OCI-LY7 (cell line): ENCODE data around the gene JPT1. TPM values are rescaled to one million over a fixed set of nuclear protein-coding genes. Genes with fewer than 3 reads are reported as not detected.
"Not testable (repeated sequence)": the region's sequence is repeated elsewhere in the genome, so short reads cannot be mapped to it uniquely, and the experiment has no call there.

Experiments
- BruUV-seq: library from RNA; stranded (reverse); fragments of 400-500 nt; replicated peaks from 2 replicates; lab custom pipeline; 2021; lab: Mats Ljungman, UMichigan
- CTCF ChIA-PET: fragments of 300-600 bp; sonication (Branson Sonifier 250); formaldehyde crosslinking; loops from one replicate; lab custom pipeline; 2022; ENCODE audit warnings: antibody characterized with exemption; ENCODE audit not compliant: unreplicated experiment; lab: Charles Lee
- POLR2A ChIA-PET: fragments of 300-600 bp; sonication (Branson Sonifier 250); formaldehyde crosslinking; loops from one replicate; lab custom pipeline; 2022; ENCODE audit warnings: antibody characterized with exemption; lab: Charles Lee
- DNase-seq: peaks from one replicate; pipeline ENCODE4 v3.0.0-alpha.2; 2015; ENCODE audit warnings: low spot score
- H2AFZ ChIP-seq: fragments of 200-600 bp; sonication (generic), shearing (Covaris generic); 2 replicates; pipeline ENCODE4 v1.6.1; 2014; ENCODE audit warnings: mild to moderate bottlenecking, antibody characterized with exemption, low read length, moderate library complexity
- H3K27ac ChIP-seq: fragments of 200-600 bp; sonication (generic); 2 replicates; pipeline ENCODE4 v1.5.1; 2014; ENCODE audit warnings: mixed run types, low read depth, mild to moderate bottlenecking, moderate library complexity, low read length, inconsistent platforms; ENCODE audit not compliant: poor library complexity, severe bottlenecking
- H3K36me3 ChIP-seq: fragments of 200-600 bp; sonication (generic); 2 replicates; pipeline ENCODE4 v1.6.1; 2014; ENCODE audit warnings: mild to moderate bottlenecking, antibody characterized with exemption, low read length, moderate library complexity, mixed read lengths; ENCODE audit not compliant: insufficient read depth
- H3K4me1 ChIP-seq: fragments of 200-600 bp; sonication (generic); 2 replicates; pipeline ENCODE4 v1.5.1; 2014; ENCODE audit warnings: mild to moderate bottlenecking, low read length; ENCODE audit not compliant: insufficient read depth, poor library complexity, severe bottlenecking
- H3K4me2 ChIP-seq: fragments of 200-600 bp; sonication (generic); 2 replicates; pipeline ENCODE4 v1.6.1; 2014; ENCODE audit warnings: mild to moderate bottlenecking, low read length
- H3K4me3 ChIP-seq: fragments of 200-600 bp; sonication (generic); 2 replicates; pipeline ENCODE4 v1.5.1; 2014; ENCODE audit warnings: mild to moderate bottlenecking, low read depth, low read length; ENCODE audit not compliant: poor library complexity, severe bottlenecking
- H3K79me2 ChIP-seq: fragments of 200-600 bp; sonication (generic); 2 replicates; pipeline ENCODE4 v1.6.1; 2016; ENCODE audit warnings: low read depth, mild to moderate bottlenecking, low read length, moderate library complexity, mixed read lengths; ENCODE audit not compliant: insufficient read depth
- H3K9me2 ChIP-seq: fragments of 200-600 bp; sonication (generic); 2 replicates; pipeline ENCODE4 v1.6.1; 2016; ENCODE audit warnings: mild to moderate bottlenecking, low read length, mixed read lengths; ENCODE audit not compliant: insufficient read depth
- H3K9me3 ChIP-seq: fragments of 200-600 bp; sonication (generic); 2 replicates; pipeline ENCODE4 v1.6.1; 2014; ENCODE audit warnings: mild to moderate bottlenecking, mixed run types, low read length, mixed read lengths
- H4K20me1 ChIP-seq: fragments of 200-600 bp; sonication (generic); 2 replicates; pipeline ENCODE4 v1.6.1; 2014; ENCODE audit warnings: mild to moderate bottlenecking, antibody characterized with exemption, low read length, moderate library complexity, mixed read lengths; ENCODE audit not compliant: insufficient read depth
- CTCF ChIP-seq: fragments of 200-600 bp; sonication (generic); conservative IDR thresholded peaks from 2 replicates; pipeline ENCODE4 v1.5.1; 2014; ENCODE audit warnings: mild to moderate bottlenecking, antibody characterized with exemption, low read length, moderate library complexity, mixed read lengths
- EZH2phosphoT487 ChIP-seq: fragments of 200-600 bp; sonication (generic); IDR thresholded peaks from 2 replicates; pipeline ENCODE4 v1.6.1; 2018; ENCODE audit warnings: low read depth, borderline replicate concordance, mild to moderate bottlenecking, mixed run types, antibody characterized with exemption, low read length, moderate library complexity, mixed read lengths
- intact Hi-C: fragments of 100-400 bp; cut with micrococcal nuclease; formaldehyde crosslinking; loops from one replicate; pipeline ENCODE4 v1.10.0; 2022; ENCODE audit not compliant: unreplicated experiment
- total RNA-seq, 2 experiments: library from RNA; depleted of rRNA in 1 of 2; stranded (reverse); fragments of >200 nt in 1 of 2; shearing (Covaris generic) in 1 of 2; gene quantifications; 2 replicates each; pipeline ENCODE4 v1.2.3, GENCODE V29; 2014 to 2022

Gene JPT1
- total RNA-seq, 2 experiments from 2014 or later = 121 to 251 TPM

DNA sequence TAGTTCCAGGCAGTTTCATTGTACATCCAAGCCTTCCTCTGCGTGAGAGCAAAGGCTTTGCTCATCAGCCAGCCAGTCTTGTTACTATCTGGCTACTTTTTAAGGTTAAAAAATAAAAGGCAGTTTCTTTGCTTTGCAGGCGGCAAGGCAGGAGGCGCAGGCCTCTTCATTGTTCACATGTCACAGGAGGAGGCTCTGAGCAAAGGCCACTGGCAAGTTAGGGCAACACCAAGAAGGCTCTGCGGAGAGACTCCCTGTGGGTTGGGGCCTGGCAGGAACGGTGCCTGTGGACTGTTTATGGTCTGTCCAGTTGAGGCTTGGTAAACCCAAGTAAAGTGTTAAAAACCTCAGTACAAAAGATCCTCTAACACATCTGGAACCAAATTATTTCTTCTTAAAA lies 18.9 kb downstream of the JPT1 start:
- POLR2A ChIA-PET = no interaction called here
- BruUV-seq = TSS peak; percentile 19
- intact Hi-C loops = no loop called here

DNA sequence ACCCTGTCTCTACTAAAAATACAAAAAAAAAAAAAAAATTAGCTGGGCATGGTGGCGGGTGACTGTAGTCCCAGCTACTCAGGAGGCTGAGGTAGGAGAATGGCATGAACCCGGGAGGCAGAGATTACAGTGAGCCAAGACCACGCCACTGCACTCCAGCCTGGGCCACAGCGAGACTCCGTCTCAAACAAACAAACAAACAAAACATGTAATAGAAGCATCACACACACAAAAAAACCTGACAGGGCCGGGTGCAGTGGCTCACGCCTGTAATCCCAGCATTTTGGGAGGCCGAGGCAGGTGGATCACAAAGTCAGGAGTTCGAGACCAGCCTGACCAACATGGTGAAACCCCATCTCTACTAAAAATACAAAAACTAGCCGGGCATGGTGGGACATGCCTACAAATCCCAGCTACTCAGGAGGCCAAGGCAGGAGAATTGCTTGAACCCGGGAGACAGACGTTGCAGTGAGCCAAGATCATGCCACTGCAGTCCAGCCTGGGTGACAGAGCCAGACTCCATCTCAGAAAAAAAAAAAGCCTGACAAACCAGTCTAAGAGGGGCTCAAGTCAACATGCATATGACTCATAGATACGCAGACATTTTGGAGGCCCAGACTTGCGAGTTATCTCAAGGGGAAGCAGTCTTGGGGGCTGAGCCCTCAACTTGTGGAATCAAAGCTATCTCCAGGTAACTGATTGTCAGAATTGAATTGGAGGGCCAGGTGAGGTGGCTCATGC lies 20.5 kb downstream of the JPT1 start:
- H3K27ac ChIP-seq, intact Hi-C loops, H2AFZ ChIP-seq, H3K4me3 ChIP-seq, DNase-seq, CTCF ChIA-PET, H3K4me2 ChIP-seq, BruUV-seq, H3K9me3 ChIP-seq, H3K9me2 ChIP-seq: not testable (repeated sequence)
- Histone ChIP-seq H3K4me1 (peaks cover 28% of the 10 kb centered on the region), H3K36me3 (peaks cover 61% of the 10 kb centered on the region), H4K20me1 (peaks cover 10% of the 10 kb centered on the region), H3K79me2 (peaks cover 17% of the 10 kb centered on the region)
- POLR2A ChIA-PET = interaction anchor here (0.7 to 1.6 kb wide), 2 partner anchors 8 to 549 kb away, joined by 3 to 4 read pairs; no protein-coding TSS in a partner anchor

More for the DNA sequence above, 18.9 kb downstream of the JPT1 start:
- Histone ChIP-seq H3K36me3 (peaks cover 61% of the 10 kb centered on the region), H3K4me2 (no peak overlapping the region), H3K4me1 (peaks cover 19% of the 10 kb centered on the region), H2AFZ (no peak overlapping the region), H4K20me1 (peaks cover 1% of the 10 kb centered on the region), H3K27ac (no peak overlapping the region), H3K4me3 (no peak overlapping the region), H3K9me2 (no peaks in the 10 kb centered on the region), H3K79me2 (peaks cover 8% of the 10 kb centered on the region), H3K9me3 (no peaks in the 10 kb centered on the region)
- CTCF ChIA-PET = no interaction called here
- no peak for TF ChIP-seq EZH2phosphoT487
- TF ChIP-seq CTCF = no peak
- no peak for DNase-seq

GRCh38 chr17:75133001-75133400 lies 21.3 kb downstream of the JPT1 start:
- Histone ChIP-seq H3K4me1 (peaks cover 28% of the 10 kb centered on the region), H3K27ac (no peak overlapping the region), H2AFZ (no peak overlapping the region), H3K79me2 (peaks cover 17% of the 10 kb centered on the region), H3K36me3 (peaks cover 58% of the 10 kb centered on the region), H4K20me1 (peaks cover 10% of the 10 kb centered on the region), H3K4me2 (no peak overlapping the region), H3K9me3 (no peaks in the 10 kb centered on the region), H3K4me3 (no peak overlapping the region), H3K9me2 (no peaks in the 10 kb centered on the region)
- ChIA-PET POLR2A (interaction anchor here (1.6 to 2.2 kb wide), 2 partner anchors 8 to 120 kb away, joined by 4 to 7 read pairs; partner anchors contain the start of gene MRPL58), CTCF (no interaction called here)
- no peak for DNase-seq
- TF ChIP-seq CTCF = no peak
- no peak for TF ChIP-seq EZH2phosphoT487
- intact Hi-C loops = no loop called here
- no TSS peak for BruUV-seq

DNA sequence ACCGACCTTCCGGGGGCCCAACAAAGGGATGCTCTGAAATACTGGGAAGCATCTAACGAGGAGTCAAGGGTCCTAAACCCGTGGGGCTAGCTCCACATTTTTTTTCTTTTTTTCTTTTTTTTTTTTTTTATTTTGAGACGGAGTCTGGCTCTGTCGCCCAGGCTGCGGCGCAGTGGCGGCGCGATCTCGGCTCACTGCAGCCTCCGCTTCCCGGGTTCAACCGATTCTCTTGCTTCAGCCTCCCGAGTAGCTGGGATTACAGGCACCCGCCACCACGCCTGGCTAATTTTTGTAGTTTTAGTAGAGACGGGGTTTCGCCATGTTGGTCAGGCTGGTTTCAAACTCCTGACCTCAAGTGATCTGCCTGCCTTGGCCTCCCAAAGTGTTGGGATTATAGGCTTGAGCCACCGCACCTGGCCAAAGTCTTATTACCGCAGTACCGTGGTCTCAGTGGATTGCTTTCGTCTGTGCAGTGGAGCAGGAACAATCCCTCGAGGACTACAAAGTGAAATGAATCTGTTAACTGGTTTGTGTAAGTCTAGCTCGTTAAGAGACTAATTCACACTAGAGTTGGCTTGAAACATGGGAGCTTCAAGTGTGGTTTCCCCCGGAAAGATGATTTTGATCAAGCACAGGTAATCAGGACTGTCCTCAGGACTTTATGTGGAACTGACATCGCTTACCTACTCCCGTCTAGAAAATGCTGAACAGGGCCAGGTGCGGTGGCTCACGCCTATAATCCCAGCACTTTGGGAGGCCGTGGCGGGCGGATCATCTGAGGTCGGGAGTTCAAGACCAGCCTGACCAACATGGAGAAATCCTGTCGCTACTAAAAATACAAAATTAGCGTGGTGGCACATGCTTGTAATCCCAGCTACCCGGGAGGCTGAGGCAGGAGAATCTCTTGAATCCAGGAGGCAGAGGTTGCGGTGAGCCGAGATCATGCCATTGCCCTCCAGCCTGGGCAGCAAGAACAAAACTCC lies 22.0 kb downstream of the JPT1 start:
- H3K9me3 ChIP-seq, DNase-seq, intact Hi-C loops, H3K9me2 ChIP-seq: not testable (repeated sequence)
- H4K20me1 ChIP-seq = peaks cover 10% of the 10 kb centered on the region
- peaks cover 28% of the 10 kb centered on the region for H3K4me1 ChIP-seq
- peaks cover 17% of the 10 kb centered on the region for H3K79me2 ChIP-seq
- ChIA-PET POLR2A (interaction anchor here (0.6 to 2.3 kb wide), 11 partner anchors 9 to 648 kb away, joined by 3 to 11 read pairs (median 4); partner anchors contain the start of genes ARMC7, MIF4GD and MRPL58), CTCF (interaction anchor here (1.3 to 3.4 kb wide), 2 partner anchors 15 to 18 kb away, joined by 5 to 26 read pairs; no protein-coding TSS in a partner anchor)
- H3K4me2 ChIP-seq = peak overlapping the region; percentile 76
- peak overlapping the region; percentile 61; the same call in 1 of the 2 replicates for H2AFZ ChIP-seq
- TSS peak; percentile 76 for BruUV-seq
- peaks cover 51% of the 10 kb centered on the region for H3K36me3 ChIP-seq
- peak overlapping the region; percentile 89 for H3K4me3 ChIP-seq
- peak overlapping the region; percentile 69 for H3K27ac ChIP-seq
